Measurements from ENCODE around the gene RPL7L1.

Gene RPL7L1

DNA sequence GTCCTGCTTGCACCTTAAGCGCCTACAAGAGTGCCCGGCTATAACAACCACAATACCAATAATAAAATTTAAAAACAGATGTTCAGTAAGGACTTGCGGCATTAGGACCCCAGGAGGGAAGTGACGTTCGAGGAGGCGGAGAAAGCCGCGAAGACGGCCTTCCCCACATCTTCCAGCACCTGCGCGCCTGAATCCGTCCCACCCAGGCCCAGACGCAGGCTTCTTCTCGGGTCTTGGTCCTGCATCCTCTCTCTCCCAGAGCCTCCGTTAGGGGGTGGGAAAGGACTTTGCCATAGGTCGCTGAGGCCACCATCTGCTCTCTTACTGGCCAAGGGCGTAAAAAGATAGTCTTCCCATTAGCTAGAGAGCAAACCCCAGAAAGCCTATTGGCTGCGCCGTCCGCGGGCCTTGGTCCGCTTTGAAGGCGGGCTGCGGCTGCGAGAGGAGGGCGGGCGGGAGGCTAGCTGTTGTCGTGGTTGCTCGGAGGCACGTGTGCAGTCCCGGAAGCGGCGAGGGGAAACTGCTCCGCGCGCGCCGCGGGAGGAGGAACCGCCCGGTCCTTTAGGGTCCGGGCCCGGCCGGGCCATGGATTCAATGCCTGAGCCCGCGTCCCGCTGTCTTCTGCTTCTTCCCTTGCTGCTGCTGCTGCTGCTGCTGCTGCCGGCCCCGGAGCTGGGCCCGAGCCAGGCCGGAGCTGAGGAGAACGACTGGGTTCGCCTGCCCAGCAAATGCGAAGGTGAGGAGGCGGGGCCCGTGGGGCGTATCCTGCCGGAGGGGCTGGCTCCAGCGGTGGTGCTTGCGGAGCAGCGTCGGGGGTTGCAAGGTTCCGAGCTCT, 49.8 kb downstream of the RPL7L1 start, which contains the start of gene CNPY3:
Gene CNPY3 (plus strand): TSS at position 495 of the 835 bp plus-strand sequence. CDS start 91 bp downstream, at position 586.
- peaks cover 3% of the 10 kb centered on the region; the same call in 1 of the 2 replicates for H3K4me1 ChIP-seq (ENCODE audit: control insufficient read depth, insufficient read depth, low read length)
- H3K36me3 ChIP-seq (ENCODE audit: control insufficient read depth in 2 of 2, insufficient read depth in 1 of 2, low read length in 2 of 2), result peaks cover 0 to 23% of the 10 kb centered on the region in 2 experiments; a peak in 2 of 3 replicates
- CTCF ChIA-PET, result interaction anchor here (0.6 to 2.0 kb wide), 12 partner anchors 9 to 407 kb away, joined by 3 to 15 read pairs (median 4); a partner anchor contains a TSS
- H3K27ac ChIP-seq (ENCODE audit: extremely low read depth, low read depth, low read length), result peak within 1 kb of the TSS; percentile 85
- POLR2A ChIA-PET, result interaction anchor here (0.5 to 2.8 kb wide), 48 partner anchors 8 to 701 kb away, joined by 3 to 48 read pairs (median 6); partner anchors contain the start of genes BICRAL, CUL7, GNMT and KLC4
- peak within 1 kb of the TSS; percentile 66 for H3K4me3 ChIP-seq (ENCODE audit: low read depth, low read length)
- no peaks in the 10 kb centered on the region for H3K9me3 ChIP-seq (ENCODE audit: control insufficient read depth, insufficient read depth, low read depth, low read length)
- TF ChIP-seq ZFP69B (tag by site-specific recombination; IDR thresholded peaks at IDR 0.05), result peak; percentile 9; the same call in 1 of the 2 replicates
- TF ChIP-seq GLI4 (tag by site-specific recombination; IDR thresholded peaks at IDR 0.05), result 0 out of 2 replicates have a peak, but pooled peaks have one; percentile 19
- 0 out of 2 replicates have a peak, but pooled peaks have one; percentile 17 for TF ChIP-seq ZNF423 (tag by site-specific recombination; IDR thresholded peaks at IDR 0.05)
- TF ChIP-seq ZNF354C (tag by site-specific recombination; IDR thresholded peaks at IDR 0.05; ENCODE audit: borderline replicate concordance, low read depth), result no peak
- TF ChIP-seq, protein P1, sequence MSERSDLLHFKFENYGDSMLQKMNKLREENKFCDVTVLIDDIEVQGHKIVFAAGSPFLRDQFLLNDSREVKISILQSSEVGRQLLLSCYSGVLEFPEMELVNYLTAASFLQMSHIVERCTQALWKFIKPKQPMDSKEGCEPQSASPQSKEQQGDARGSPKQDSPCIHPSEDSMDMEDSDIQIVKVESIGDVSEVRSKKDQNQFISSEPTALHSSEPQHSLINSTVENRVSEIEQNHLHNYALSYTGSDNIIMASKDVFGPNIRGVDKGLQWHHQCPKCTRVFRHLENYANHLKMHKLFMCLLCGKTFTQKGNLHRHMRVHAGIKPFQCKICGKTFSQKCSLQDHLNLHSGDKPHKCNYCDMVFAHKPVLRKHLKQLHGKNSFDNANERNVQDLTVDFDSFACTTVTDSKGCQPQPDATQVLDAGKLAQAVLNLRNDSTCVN (tag by site-specific recombination; optimal IDR thresholded peaks at IDR 0.05), result peak; percentile 87
- TF ChIP-seq WT1 (tag by site-specific recombination; IDR thresholded peaks at IDR 0.05), result peak; percentile 78
- TF ChIP-seq, protein P2, sequence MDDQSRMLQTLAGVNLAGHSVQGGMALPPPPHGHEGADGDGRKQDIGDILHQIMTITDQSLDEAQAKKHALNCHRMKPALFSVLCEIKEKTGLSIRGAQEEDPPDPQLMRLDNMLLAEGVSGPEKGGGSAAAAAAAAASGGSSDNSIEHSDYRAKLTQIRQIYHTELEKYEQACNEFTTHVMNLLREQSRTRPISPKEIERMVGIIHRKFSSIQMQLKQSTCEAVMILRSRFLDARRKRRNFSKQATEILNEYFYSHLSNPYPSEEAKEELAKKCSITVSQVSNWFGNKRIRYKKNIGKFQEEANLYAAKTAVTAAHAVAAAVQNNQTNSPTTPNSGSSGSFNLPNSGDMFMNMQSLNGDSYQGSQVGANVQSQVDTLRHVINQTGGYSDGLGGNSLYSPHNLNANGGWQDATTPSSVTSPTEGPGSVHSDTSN (CRISPR knock-in tag; IDR thresholded peaks at IDR 0.05), result peak; percentile 90; the same call in 1 of the 2 replicates
- TF ChIP-seq, protein P3, sequence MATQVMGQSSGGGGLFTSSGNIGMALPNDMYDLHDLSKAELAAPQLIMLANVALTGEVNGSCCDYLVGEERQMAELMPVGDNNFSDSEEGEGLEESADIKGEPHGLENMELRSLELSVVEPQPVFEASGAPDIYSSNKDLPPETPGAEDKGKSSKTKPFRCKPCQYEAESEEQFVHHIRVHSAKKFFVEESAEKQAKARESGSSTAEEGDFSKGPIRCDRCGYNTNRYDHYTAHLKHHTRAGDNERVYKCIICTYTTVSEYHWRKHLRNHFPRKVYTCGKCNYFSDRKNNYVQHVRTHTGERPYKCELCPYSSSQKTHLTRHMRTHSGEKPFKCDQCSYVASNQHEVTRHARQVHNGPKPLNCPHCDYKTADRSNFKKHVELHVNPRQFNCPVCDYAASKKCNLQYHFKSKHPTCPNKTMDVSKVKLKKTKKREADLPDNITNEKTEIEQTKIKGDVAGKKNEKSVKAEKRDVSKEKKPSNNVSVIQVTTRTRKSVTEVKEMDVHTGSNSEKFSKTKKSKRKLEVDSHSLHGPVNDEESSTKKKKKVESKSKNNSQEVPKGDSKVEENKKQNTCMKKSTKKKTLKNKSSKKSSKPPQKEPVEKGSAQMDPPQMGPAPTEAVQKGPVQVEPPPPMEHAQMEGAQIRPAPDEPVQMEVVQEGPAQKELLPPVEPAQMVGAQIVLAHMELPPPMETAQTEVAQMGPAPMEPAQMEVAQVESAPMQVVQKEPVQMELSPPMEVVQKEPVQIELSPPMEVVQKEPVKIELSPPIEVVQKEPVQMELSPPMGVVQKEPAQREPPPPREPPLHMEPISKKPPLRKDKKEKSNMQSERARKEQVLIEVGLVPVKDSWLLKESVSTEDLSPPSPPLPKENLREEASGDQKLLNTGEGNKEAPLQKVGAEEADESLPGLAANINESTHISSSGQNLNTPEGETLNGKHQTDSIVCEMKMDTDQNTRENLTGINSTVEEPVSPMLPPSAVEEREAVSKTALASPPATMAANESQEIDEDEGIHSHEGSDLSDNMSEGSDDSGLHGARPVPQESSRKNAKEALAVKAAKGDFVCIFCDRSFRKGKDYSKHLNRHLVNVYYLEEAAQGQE (tag by site-specific recombination; IDR thresholded peaks at IDR 0.05), result peak; percentile 38; the same call in 1 of the 2 replicates
- TF ChIP-seq ZFHX2 (tag by site-specific recombination; conservative IDR thresholded peaks at IDR 0.05), result peak; percentile 42; the same call in 1 of the 2 replicates
- no peak for TF ChIP-seq ZNF529 (tag by site-specific recombination; IDR thresholded peaks at IDR 0.05; ENCODE audit: insufficient replicate concordance)
- TF ChIP-seq, protein P4, sequence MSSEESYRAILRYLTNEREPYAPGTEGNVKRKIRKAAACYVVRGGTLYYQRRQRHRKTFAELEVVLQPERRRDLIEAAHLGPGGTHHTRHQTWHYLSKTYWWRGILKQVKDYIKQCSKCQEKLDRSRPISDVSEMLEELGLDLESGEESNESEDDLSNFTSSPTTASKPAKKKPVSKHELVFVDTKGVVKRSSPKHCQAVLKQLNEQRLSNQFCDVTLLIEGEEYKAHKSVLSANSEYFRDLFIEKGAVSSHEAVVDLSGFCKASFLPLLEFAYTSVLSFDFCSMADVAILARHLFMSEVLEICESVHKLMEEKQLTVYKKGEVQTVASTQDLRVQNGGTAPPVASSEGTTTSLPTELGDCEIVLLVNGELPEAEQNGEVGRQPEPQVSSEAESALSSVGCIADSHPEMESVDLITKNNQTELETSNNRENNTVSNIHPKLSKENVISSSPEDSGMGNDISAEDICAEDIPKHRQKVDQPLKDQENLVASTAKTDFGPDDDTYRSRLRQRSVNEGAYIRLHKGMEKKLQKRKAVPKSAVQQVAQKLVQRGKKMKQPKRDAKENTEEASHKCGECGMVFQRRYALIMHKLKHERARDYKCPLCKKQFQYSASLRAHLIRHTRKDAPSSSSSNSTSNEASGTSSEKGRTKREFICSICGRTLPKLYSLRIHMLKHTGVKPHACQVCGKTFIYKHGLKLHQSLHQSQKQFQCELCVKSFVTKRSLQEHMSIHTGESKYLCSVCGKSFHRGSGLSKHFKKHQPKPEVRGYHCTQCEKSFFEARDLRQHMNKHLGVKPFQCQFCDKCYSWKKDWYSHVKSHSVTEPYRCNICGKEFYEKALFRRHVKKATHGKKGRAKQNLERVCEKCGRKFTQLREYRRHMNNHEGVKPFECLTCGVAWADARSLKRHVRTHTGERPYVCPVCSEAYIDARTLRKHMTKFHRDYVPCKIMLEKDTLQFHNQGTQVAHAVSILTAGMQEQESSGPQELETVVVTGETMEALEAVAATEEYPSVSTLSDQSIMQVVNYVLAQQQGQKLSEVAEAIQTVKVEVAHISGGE (tag by site-specific recombination; conservative IDR thresholded peaks at IDR 0.05; ENCODE audit: low read depth), result peak; percentile 98
- TF ChIP-seq ZNF501 (tag by site-specific recombination; IDR thresholded peaks at IDR 0.05), result peak; percentile 90
- TF ChIP-seq ZNF777 (tag by site-specific recombination; IDR thresholded peaks at IDR 0.05; ENCODE audit: borderline replicate concordance), result no peak
- TF ChIP-seq, protein P5, sequence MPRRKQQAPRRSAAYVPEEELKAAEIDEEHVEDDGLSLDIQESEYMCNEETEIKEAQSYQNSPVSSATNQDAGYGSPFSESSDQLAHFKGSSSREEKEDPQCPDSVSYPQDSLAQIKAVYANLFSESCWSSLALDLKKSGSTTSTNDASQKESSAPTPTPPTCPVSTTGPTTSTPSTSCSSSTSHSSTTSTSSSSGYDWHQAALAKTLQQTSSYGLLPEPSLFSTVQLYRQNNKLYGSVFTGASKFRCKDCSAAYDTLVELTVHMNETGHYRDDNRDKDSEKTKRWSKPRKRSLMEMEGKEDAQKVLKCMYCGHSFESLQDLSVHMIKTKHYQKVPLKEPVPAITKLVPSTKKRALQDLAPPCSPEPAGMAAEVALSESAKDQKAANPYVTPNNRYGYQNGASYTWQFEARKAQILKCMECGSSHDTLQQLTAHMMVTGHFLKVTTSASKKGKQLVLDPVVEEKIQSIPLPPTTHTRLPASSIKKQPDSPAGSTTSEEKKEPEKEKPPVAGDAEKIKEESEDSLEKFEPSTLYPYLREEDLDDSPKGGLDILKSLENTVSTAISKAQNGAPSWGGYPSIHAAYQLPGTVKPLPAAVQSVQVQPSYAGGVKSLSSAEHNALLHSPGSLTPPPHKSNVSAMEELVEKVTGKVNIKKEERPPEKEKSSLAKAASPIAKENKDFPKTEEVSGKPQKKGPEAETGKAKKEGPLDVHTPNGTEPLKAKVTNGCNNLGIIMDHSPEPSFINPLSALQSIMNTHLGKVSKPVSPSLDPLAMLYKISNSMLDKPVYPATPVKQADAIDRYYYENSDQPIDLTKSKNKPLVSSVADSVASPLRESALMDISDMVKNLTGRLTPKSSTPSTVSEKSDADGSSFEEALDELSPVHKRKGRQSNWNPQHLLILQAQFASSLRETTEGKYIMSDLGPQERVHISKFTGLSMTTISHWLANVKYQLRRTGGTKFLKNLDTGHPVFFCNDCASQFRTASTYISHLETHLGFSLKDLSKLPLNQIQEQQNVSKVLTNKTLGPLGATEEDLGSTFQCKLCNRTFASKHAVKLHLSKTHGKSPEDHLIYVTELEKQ (tag by site-specific recombination; IDR thresholded peaks at IDR 0.05; ENCODE audit: borderline replicate concordance), result peak; percentile 34; the same call in 1 of the 2 replicates
- TF ChIP-seq ZNF791 (tag by site-specific recombination; IDR thresholded peaks at IDR 0.05), result no peak
- peak; percentile 93 for TF ChIP-seq GLIS2 (tag by site-specific recombination; IDR thresholded peaks at IDR 0.05)
- peak; percentile 49 for TF ChIP-seq OSR2 (tag by site-specific recombination; IDR thresholded peaks at IDR 0.05)
- TF ChIP-seq ZNF561 (tag by site-specific recombination; IDR thresholded peaks at IDR 0.05; ENCODE audit: borderline replicate concordance), result peak; percentile 83; the same call in 1 of the 2 replicates
- TF ChIP-seq ZNF610 (tag by site-specific recombination; IDR thresholded peaks at IDR 0.05; ENCODE audit: borderline replicate concordance), result peak; percentile 51
- TF ChIP-seq, protein P6, sequence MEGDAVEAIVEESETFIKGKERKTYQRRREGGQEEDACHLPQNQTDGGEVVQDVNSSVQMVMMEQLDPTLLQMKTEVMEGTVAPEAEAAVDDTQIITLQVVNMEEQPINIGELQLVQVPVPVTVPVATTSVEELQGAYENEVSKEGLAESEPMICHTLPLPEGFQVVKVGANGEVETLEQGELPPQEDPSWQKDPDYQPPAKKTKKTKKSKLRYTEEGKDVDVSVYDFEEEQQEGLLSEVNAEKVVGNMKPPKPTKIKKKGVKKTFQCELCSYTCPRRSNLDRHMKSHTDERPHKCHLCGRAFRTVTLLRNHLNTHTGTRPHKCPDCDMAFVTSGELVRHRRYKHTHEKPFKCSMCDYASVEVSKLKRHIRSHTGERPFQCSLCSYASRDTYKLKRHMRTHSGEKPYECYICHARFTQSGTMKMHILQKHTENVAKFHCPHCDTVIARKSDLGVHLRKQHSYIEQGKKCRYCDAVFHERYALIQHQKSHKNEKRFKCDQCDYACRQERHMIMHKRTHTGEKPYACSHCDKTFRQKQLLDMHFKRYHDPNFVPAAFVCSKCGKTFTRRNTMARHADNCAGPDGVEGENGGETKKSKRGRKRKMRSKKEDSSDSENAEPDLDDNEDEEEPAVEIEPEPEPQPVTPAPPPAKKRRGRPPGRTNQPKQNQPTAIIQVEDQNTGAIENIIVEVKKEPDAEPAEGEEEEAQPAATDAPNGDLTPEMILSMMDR (tag by site-specific recombination; IDR thresholded peaks at IDR 0.05), result peak; percentile 17; the same call in 1 of the 2 replicates
